Vagina (tissue), 2 donors: ENCODE data around the gene ADAMTSL1. TPM values are rescaled to one million over a fixed set of nuclear protein-coding genes. Genes with fewer than 3 reads are reported as not detected.

ENCODE experiments used
- DNase-seq, 2 donors: peaks; one replicate each; pipeline ENCODE4 v3.0.0-alpha.2; 2017; ENCODE audit errors: extremely low spot score in 2 of 2
- H3K27ac ChIP-seq: fragments of 200-600 bp; sonication (generic); one replicate; pipeline ENCODE4 v1.5.1; 2019
- H3K27me3 ChIP-seq: fragments of 200-600 bp; sonication (generic); one replicate; pipeline ENCODE4 v1.5.1; 2019
- H3K36me3 ChIP-seq, 2 donors: fragments of 200-600 bp; sonication (generic); one replicate each; pipeline ENCODE4 v1.5.1; 2017 to 2019
- H3K4me1 ChIP-seq: fragments of 200-600 bp; sonication (generic); one replicate; pipeline ENCODE4 v1.5.1; 2019
- H3K4me3 ChIP-seq, 2 donors: fragments of 200-600 bp; sonication (generic); 1 replicate in 1 of 2; 2 replicates in 1 of 2; pipeline ENCODE4 v1.5.1; 2016 to 2019
- H3K9me3 ChIP-seq: fragments of 200-600 bp; sonication (generic); one replicate; pipeline ENCODE4 v1.5.1; 2019
- CTCF ChIP-seq, 3 experiments: fragments of 450-650 bp in 2 of 3; fragments of 200-600 bp in 1 of 3; sonication (generic) in 1 of 3; IDR thresholded peaks; one replicate each; pipeline ENCODE4 v1.5.1; 2017 to 2019; ENCODE audit warnings: antibody characterized with exemption in 3 of 3, mild to moderate bottlenecking in 2 of 3, moderate library complexity in 2 of 3
- POLR2A ChIP-seq, 2 donors: fragments of 450-650 bp; IDR thresholded peaks; one replicate each; pipeline ENCODE4 v1.6.1; 2017; ENCODE audit warnings: antibody characterized with exemption in 2 of 2, mild to moderate bottlenecking in 2 of 2, moderate library complexity in 2 of 2
- POLR2AphosphoS5 ChIP-seq, 2 donors: sonication (generic); formaldehyde crosslinking; IDR thresholded peaks; one replicate each; pipeline ENCODE4 v1.9.0; 2017; ENCODE audit warnings: antibody characterized with exemption in 2 of 2, mild to moderate bottlenecking in 2 of 2, low read depth in 1 of 2; ENCODE audit not compliant: insufficient read depth in 1 of 2
- intact Hi-C: fragments of 100-400 bp; cut with DNase I; formaldehyde crosslinking; loops from one replicate; pipeline ENCODE4 v1.15.1; 2023
- total RNA-seq: library from RNA; depleted of rRNA; stranded (reverse); fragments of >200 nt; gene quantifications from one replicate; pipeline ENCODE4 v1.2.3, GENCODE V29; 2016

The ADAMTSL1 gene
- total RNA-seq, 1 donor from 2014 or later, result 8.1 TPM

GRCh38 chr9:18824095-18824666 lies 350.2 kb downstream of the ADAMTSL1 start:
- Histone ChIP-seq H3K36me3 (no peaks in the 10 kb centered on the region), H3K4me1 (no peaks in the 10 kb centered on the region), H3K9me3 (no peaks in the 10 kb centered on the region), H3K27ac (no peak overlapping the region), H3K27me3 (no peaks in the 10 kb centered on the region), H3K4me3 (no peak overlapping the region)
- TF ChIP-seq POLR2AphosphoS5 (IDR thresholded peaks at IDR 0.05; ENCODE audit: insufficient read depth in 1 of 2, low read depth in 1 of 2) (no peak), POLR2A (IDR thresholded peaks at IDR 0.05) (no peak), CTCF (IDR thresholded peaks at IDR 0.05) (no peak)
- DNase-seq, result no peak
- intact Hi-C loops, result no loop called here

- DNase-seq, result no peak
- Histone ChIP-seq H3K27me3 (no peaks in the 10 kb centered on the region), H3K9me3 (no peaks in the 10 kb centered on the region), H3K4me1 (no peaks in the 10 kb centered on the region), H3K27ac (no peak overlapping the region), H3K36me3 (no peaks in the 10 kb centered on the region), H3K4me3 (no peak overlapping the region)
- intact Hi-C loops, result no loop called here
- TF ChIP-seq POLR2A (IDR thresholded peaks at IDR 0.05) (no peak), POLR2AphosphoS5 (IDR thresholded peaks at IDR 0.05; ENCODE audit: insufficient read depth in 1 of 2, low read depth in 1 of 2) (no peak), CTCF (IDR thresholded peaks at IDR 0.05) (no peak)
Observed at GRCh38 chr9:18825656-18826170, 351.8 kb downstream of the ADAMTSL1 start.

GRCh38 chr9:18826248-18826647 lies 352.3 kb downstream of the ADAMTSL1 start:
- Histone ChIP-seq H3K9me3 (no peaks in the 10 kb centered on the region), H3K4me1 (no peaks in the 10 kb centered on the region), H3K36me3 (no peaks in the 10 kb centered on the region), H3K4me3 (no peak overlapping the region), H3K27ac (no peak overlapping the region), H3K27me3 (no peaks in the 10 kb centered on the region)
- intact Hi-C loops, result no loop called here
- TF ChIP-seq POLR2A (IDR thresholded peaks at IDR 0.05) (no peak), POLR2AphosphoS5 (IDR thresholded peaks at IDR 0.05; ENCODE audit: insufficient read depth in 1 of 2, low read depth in 1 of 2) (no peak), CTCF (IDR thresholded peaks at IDR 0.05) (no peak)
- no peak for DNase-seq

GRCh38 chr9:18829066-18829465 lies 355.1 kb downstream of the ADAMTSL1 start:
- no peaks in the 10 kb centered on the region for H3K4me1 ChIP-seq
- TF ChIP-seq POLR2AphosphoS5 (IDR thresholded peaks at IDR 0.05; ENCODE audit: insufficient read depth in 1 of 2, low read depth in 1 of 2), result no peak
- TF ChIP-seq POLR2A (IDR thresholded peaks at IDR 0.05), result no peak
- no peak for TF ChIP-seq CTCF (IDR thresholded peaks at IDR 0.05)
- intact Hi-C loops, result no loop called here
- H3K27me3 ChIP-seq, result no peaks in the 10 kb centered on the region
- no peaks in the 10 kb centered on the region for H3K36me3 ChIP-seq
- H3K27ac ChIP-seq, result no peak overlapping the region
- no peak overlapping the region for H3K4me3 ChIP-seq
- DNase-seq, result no peak
- H3K9me3 ChIP-seq, result no peaks in the 10 kb centered on the region

GRCh38 chr9:18829873-18830272 lies 355.9 kb downstream of the ADAMTSL1 start:
- TF ChIP-seq POLR2A (IDR thresholded peaks at IDR 0.05), result no peak
- no peak for TF ChIP-seq CTCF (IDR thresholded peaks at IDR 0.05)
- TF ChIP-seq POLR2AphosphoS5 (IDR thresholded peaks at IDR 0.05; ENCODE audit: insufficient read depth in 1 of 2, low read depth in 1 of 2), result no peak
- intact Hi-C loops, result no loop called here
- no peak overlapping the region for H3K4me3 ChIP-seq
- H3K4me1 ChIP-seq, result no peaks in the 10 kb centered on the region
- H3K27me3 ChIP-seq, result no peaks in the 10 kb centered on the region
- no peaks in the 10 kb centered on the region for H3K36me3 ChIP-seq
- no peaks in the 10 kb centered on the region for H3K9me3 ChIP-seq
- no peak for DNase-seq
- H3K27ac ChIP-seq, result no peak overlapping the region
